ENCODE results near the gene ZDHHC16. TPM values are rescaled to one million over a fixed set of nuclear protein-coding genes. Genes with fewer than 3 reads are reported as not detected.

The ZDHHC16 gene
- total RNA-seq, 4 donors from 2014 or later: 36.1 to 52.5 (median 36.5) TPM

DNA sequence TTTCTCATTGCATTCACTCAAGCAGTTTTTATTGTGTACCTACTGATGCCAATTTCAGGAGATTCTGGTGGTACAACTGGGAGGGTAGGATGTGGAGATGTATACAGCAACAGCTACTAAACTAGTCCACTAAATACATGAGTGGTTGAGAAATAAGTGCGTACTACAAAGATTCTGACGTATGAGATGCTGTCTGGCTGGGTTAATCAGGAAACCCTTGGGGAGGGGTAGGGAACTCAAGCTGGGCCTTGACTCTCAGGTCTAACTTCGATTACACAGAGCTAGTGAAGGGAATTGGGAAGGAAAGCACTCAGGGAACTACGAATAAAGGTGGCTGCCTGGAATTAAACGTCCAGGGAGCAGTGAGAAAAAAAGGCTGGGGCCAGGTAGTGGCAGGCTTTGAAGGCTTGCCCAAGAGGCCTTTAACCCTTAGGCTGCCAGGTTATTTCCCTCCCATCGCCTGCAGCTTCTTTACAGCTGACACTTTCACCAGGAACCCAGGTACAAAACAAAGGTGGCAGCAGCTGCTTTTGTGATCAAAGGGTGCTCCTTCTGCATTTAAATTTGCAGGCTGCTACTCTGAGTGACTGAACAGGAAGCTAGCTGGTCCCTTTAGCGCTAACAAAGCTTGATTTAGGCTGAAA, 49.0 kb downstream of the ZDHHC16 start:
- H3K27me3 ChIP-seq: no peaks in the 10 kb centered on the region
- peak overlapping the region; percentile 5 to 48 (median 8) for H3K27ac ChIP-seq
- no peak overlapping the region for H3K4me3 ChIP-seq (replicated peaks in 1 of 3)
- no peaks in the 10 kb centered on the region for H3K36me3 ChIP-seq
- intact Hi-C loops (cut with DNase I): no loop called here
- H3K9me3 ChIP-seq: no peaks in the 10 kb centered on the region
- DNase-seq: no peak
- peaks cover 38 to 44% of the 10 kb centered on the region in 2 donors for H3K4me1 ChIP-seq
- TF ChIP-seq POLR2A (IDR thresholded peaks at IDR 0.05): no peak
- TF ChIP-seq, protein P1, sequence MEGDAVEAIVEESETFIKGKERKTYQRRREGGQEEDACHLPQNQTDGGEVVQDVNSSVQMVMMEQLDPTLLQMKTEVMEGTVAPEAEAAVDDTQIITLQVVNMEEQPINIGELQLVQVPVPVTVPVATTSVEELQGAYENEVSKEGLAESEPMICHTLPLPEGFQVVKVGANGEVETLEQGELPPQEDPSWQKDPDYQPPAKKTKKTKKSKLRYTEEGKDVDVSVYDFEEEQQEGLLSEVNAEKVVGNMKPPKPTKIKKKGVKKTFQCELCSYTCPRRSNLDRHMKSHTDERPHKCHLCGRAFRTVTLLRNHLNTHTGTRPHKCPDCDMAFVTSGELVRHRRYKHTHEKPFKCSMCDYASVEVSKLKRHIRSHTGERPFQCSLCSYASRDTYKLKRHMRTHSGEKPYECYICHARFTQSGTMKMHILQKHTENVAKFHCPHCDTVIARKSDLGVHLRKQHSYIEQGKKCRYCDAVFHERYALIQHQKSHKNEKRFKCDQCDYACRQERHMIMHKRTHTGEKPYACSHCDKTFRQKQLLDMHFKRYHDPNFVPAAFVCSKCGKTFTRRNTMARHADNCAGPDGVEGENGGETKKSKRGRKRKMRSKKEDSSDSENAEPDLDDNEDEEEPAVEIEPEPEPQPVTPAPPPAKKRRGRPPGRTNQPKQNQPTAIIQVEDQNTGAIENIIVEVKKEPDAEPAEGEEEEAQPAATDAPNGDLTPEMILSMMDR (IDR thresholded peaks at IDR 0.05): no peak
- 35 to 40% methylated on average over 7 of the region's 7 CpGs for WGBS, 2 donors

DNA sequence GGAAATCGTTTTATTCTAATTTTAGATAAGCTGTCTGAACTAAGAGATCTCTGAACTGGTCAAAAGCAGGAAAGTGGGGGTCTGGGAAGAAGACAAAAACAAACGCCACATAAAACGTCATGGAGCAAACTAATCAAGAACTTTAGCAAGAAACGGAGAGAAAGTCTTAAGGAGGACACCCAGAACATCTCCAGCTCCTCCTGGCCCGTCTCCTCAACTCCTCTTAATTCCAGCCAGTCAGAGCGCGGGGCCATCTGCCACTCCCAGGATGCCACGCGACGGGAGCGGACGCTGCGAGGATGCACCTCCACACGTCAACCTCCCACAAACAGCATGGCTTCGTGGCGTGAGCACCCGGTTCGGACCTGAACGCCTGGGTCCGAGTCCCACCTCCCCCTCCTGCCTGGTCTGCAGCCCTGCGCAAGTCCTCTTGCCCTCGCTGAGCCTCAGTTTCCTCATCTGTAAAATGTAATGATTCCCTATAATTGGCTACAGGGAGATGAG, 51.6 kb downstream of the ZDHHC16 start:
- Histone ChIP-seq H3K27me3 (no peaks in the 10 kb centered on the region), H3K9me3 (no peaks in the 10 kb centered on the region), H3K4me1 (peaks cover 29 to 49% of the 10 kb centered on the region in 2 donors), H3K36me3 (no peaks in the 10 kb centered on the region), H3K4me3 (replicated peaks in 1 of 3) (peak overlapping the region; percentile 73 to 98 (median 82)), H3K27ac (peak overlapping the region; percentile 59 to 95 (median 76))
- no peak for TF ChIP-seq POLR2A (IDR thresholded peaks at IDR 0.05)
- TF ChIP-seq, protein P1 (IDR thresholded peaks at IDR 0.05): no peak
- DNase-seq: peak; percentile 69 to 73
- intact Hi-C loops (cut with DNase I): no loop called here
- whole genome bisulfite sequencing, 2 donors: 1% methylated on average over 22 of the region's 22 CpGs

DNA sequence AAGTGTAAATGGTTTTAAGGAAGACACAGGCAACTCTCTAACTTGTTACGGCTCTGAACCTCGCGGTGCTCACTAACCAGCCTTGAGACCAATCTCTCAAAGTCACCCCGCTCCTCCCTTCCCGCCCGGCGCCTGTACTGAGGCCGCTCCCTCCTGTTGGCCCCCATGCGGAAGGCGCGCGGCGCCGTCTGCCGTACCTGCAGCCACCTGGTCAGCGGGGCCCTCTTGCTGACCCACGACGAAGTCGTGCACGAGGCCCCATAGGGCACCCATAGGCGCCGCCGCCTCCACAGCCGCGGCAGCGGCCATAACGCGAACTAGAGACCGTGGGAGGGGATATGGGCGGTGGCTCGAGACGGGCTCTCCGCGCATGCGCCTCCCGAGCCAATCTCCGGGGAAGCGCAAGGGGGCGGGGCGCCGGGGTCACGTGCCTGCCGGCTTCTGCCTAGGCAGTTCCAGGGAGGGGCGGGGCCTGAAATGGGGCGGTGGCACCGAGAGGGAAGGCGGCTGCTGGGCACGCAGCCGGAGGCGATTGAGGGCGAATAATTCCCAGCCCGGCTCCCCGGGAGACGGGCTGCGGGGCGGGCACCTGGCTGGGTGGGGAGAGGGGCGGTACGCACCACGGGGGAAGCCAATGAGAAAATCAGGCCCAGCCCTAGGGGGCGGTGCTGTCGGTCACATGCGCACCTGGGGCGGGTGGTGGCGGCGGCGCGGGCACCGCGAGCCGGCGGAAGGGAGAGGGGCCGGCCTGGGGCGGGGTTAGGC, 52.3 kb downstream of the ZDHHC16 start, which contains the start of gene MMS19:
MMS19 (minus strand) TSS at position 347 of the 765 bp plus-strand sequence; CDS start at position 309, 38 bp downstream.
- peak within 1 kb of the TSS; percentile 82 to 98 (median 87) for H3K4me3 ChIP-seq (replicated peaks in 1 of 3)
- peak; percentile 100 for DNase-seq
- no peaks in the 10 kb centered on the region for H3K9me3 ChIP-seq
- peak within 1 kb of the TSS; percentile 76 to 95 (median 91) for H3K27ac ChIP-seq
- no peaks in the 10 kb centered on the region for H3K27me3 ChIP-seq
- peaks cover 29 to 53% of the 10 kb centered on the region in 2 donors for H3K4me1 ChIP-seq
- peak; percentile 67 to 86 for TF ChIP-seq POLR2A (IDR thresholded peaks at IDR 0.05)
- TF ChIP-seq, protein P1 (IDR thresholded peaks at IDR 0.05): no peak
- 0 to 1% methylated on average over 5 to 27 of the region's 73 CpGs for WGBS, 2 donors
- intact Hi-C loops (cut with DNase I): no loop called here
- H3K36me3 ChIP-seq: no peaks in the 10 kb centered on the region

- Histone ChIP-seq H3K9me3 (no peaks in the 10 kb centered on the region), H3K36me3 (no peaks in the 10 kb centered on the region), H3K27ac (peak within 1 kb of the TSS; percentile 76 to 95 (median 91)), H3K4me1 (peaks cover 23 to 56% of the 10 kb centered on the region in 2 donors), H3K27me3 (no peaks in the 10 kb centered on the region), H3K4me3 (replicated peaks in 1 of 3) (peak within 1 kb of the TSS; percentile 82 to 98 (median 87))
- intact Hi-C loops (cut with DNase I): no loop called here
- DNase-seq: peak; percentile 69 to 71
- WGBS, 2 donors: 0% methylated on average over 2 to 10 of the region's 66 CpGs
- peak; percentile 26 to 52 for TF ChIP-seq POLR2A (IDR thresholded peaks at IDR 0.05)
- TF ChIP-seq, protein P1 (IDR thresholded peaks at IDR 0.05): peak in 1 of 6 experiments; percentile 15
These were observed 53.0 kb downstream of the ZDHHC16 start, which contains the start of gene UBTD1 for GRCh38 chr10:97498841-97499560. UBTD1 (plus strand) TSS chr10:97498924; CDS start chr10:97499204, 280 bp downstream.
